Neural cell (in vitro differentiated cells): ENCODE results near the gene ETAA1. TPM values are rescaled to one million over a fixed set of nuclear protein-coding genes. Genes with fewer than 3 reads are reported as not detected.

Source experiments
- H2AFZ ChIP-seq: fragments of 200-600, 300-800 bp; sonication (generic), shearing (Covaris generic); 2 replicates; pipeline ENCODE4 v1.6.0; 2014; ENCODE audit warnings: low read depth, mild to moderate bottlenecking, antibody characterized with exemption, low read length, moderate library complexity
- H3F3A ChIP-seq: fragments of 200-600 bp; shearing (Covaris generic); 2 replicates; pipeline ENCODE4 v1.6.1; 2016; ENCODE audit warnings: mild to moderate bottlenecking, moderate library complexity, mixed read lengths, antibody characterized with exemption, low read length; ENCODE audit not compliant: insufficient read depth, poor library complexity, severe bottlenecking
- H3K27ac ChIP-seq: fragments of 200-600, 300-800 bp; sonication (generic), shearing (Covaris generic); 2 replicates; pipeline ENCODE4 v1.5.1; 2014; ENCODE audit warnings: mild to moderate bottlenecking, low read length, moderate library complexity
- H3K27me3 ChIP-seq: fragments of 300-800, 200-600 bp; sonication (generic), shearing (Covaris generic); 2 replicates; pipeline ENCODE4 v1.6.0; 2014; ENCODE audit warnings: mild to moderate bottlenecking, low read depth, low read length, moderate library complexity; ENCODE audit not compliant: insufficient read depth
- H3K36me3 ChIP-seq: fragments of 300-800, 200-600 bp; sonication (generic), shearing (Covaris generic); 2 replicates; pipeline ENCODE4 v1.5.1; 2014; ENCODE audit warnings: mild to moderate bottlenecking, antibody characterized with exemption, low read length, moderate library complexity; ENCODE audit not compliant: insufficient read depth
- H3K4me2 ChIP-seq: fragments of 300-800, 200-600 bp; sonication (generic), shearing (Covaris generic); 2 replicates; pipeline ENCODE4 v1.6.0; 2014; ENCODE audit warnings: mild to moderate bottlenecking, low read length
- H3K4me3 ChIP-seq: fragments of 300-800, 200-600 bp; sonication (generic), shearing (Covaris generic); 2 replicates; pipeline ENCODE4 v1.5.1; 2014; ENCODE audit warnings: mild to moderate bottlenecking, low read length, moderate library complexity
- H3K79me2 ChIP-seq: fragments of 200-600 bp; shearing (Covaris generic); replicated peaks from 2 replicates; pipeline ENCODE4 v1.6.0; 2014; ENCODE audit warnings: mild to moderate bottlenecking, low read length, moderate library complexity; ENCODE audit not compliant: insufficient read depth
- H3K9ac ChIP-seq: fragments of 300-800, 200-600 bp; sonication (generic), shearing (Covaris generic); 2 replicates; pipeline ENCODE4 v1.6.1; 2016; ENCODE audit warnings: mild to moderate bottlenecking, low read length, mixed read lengths
- H3K9me2 ChIP-seq: fragments of 200-600 bp; shearing (Covaris generic); 2 replicates; pipeline ENCODE4 v1.6.1; 2016; ENCODE audit warnings: mild to moderate bottlenecking, low read length, mixed read lengths; ENCODE audit not compliant: insufficient read depth
- H3K9me3 ChIP-seq: fragments of 200-600, 300-800 bp; sonication (generic), shearing (Covaris generic); 2 replicates; pipeline ENCODE4 v1.6.1; 2016; ENCODE audit warnings: mild to moderate bottlenecking, mixed run types, low read length, moderate library complexity, mixed read lengths
- H4K20me1 ChIP-seq: fragments of 200-600 bp; shearing (Covaris generic); 2 replicates; pipeline ENCODE4 v1.6.1; 2016; ENCODE audit warnings: mild to moderate bottlenecking, mixed run types; ENCODE audit not compliant: insufficient read depth
- EP300 ChIP-seq: fragments of 450-650 bp; conservative IDR thresholded peaks from 2 replicates; pipeline ENCODE4 v1.6.1; 2014; ENCODE audit warnings: antibody characterized with exemption, mild to moderate bottlenecking, moderate library complexity; ENCODE audit not compliant: poor library complexity, severe bottlenecking
- EZH2 ChIP-seq: fragments of 200-600, 300-800 bp; shearing (Covaris generic), sonication (generic); IDR thresholded peaks from 2 replicates; pipeline ENCODE4 v1.6.1; 2014; ENCODE audit warnings: antibody characterized with exemption, low read length, borderline replicate concordance, mild to moderate bottlenecking; ENCODE audit not compliant: insufficient read depth, poor library complexity, severe bottlenecking
- MXI1 ChIP-seq: fragments of 450-650 bp; conservative IDR thresholded peaks from 2 replicates; pipeline ENCODE4 v1.6.1; 2014; ENCODE audit warnings: antibody characterized with exemption, mild to moderate bottlenecking; ENCODE audit not compliant: poor library complexity, severe bottlenecking
- POLR2AphosphoS5 ChIP-seq: IDR thresholded peaks from 2 replicates; pipeline ENCODE4 v1.6.1; 2012
- RAD21 ChIP-seq: fragments of 450-650 bp; conservative IDR thresholded peaks from 2 replicates; pipeline ENCODE4 v1.6.1; 2014; ENCODE audit warnings: antibody characterized with exemption, mild to moderate bottlenecking, moderate library complexity
- SMC3 ChIP-seq: fragments of 450-650 bp; conservative IDR thresholded peaks from 2 replicates; pipeline ENCODE4 v1.6.1; 2014; ENCODE audit warnings: antibody characterized with exemption, mild to moderate bottlenecking, moderate library complexity; ENCODE audit not compliant: poor library complexity
- TAF1 ChIP-seq: IDR thresholded peaks from 2 replicates; pipeline ENCODE4 v1.6.1; 2012; ENCODE audit warnings: low read depth
- polyA plus RNA-seq: library from polyadenylated mRNA; depleted of rRNA; stranded (reverse); fragments of >200 nt; gene quantifications from 2 replicates; pipeline ENCODE4 v1.2.3, GENCODE V29; 2014
- TF ChIP-seq, protein P1 (sequence below): IDR thresholded peaks from 2 replicates; pipeline ENCODE4 v1.6.1; 2012; ENCODE audit warnings: borderline replicate concordance
- TF ChIP-seq, protein P2 (sequence below): fragments of 450-650 bp; IDR thresholded peaks from 2 replicates; pipeline ENCODE4 v1.5.1; 2014; ENCODE audit warnings: antibody characterized with exemption, mild to moderate bottlenecking, moderate library complexity; ENCODE audit not compliant: poor library complexity, severe bottlenecking

ETAA1 gene
- polyA plus RNA-seq, 1 donor from 2014 or later: 24.9 TPM

- Histone ChIP-seq H3K27ac (no peak overlapping the region), H3K27me3 (no peaks in the 10 kb centered on the region), H3K9ac (no peak overlapping the region), H3K4me3 (no peak overlapping the region), H3K4me2 (no peak overlapping the region), H4K20me1 (no peaks in the 10 kb centered on the region), H3F3A (no peaks in the 10 kb centered on the region), H3K79me2 (no peaks in the 10 kb centered on the region), H3K36me3 (no peaks in the 10 kb centered on the region), H3K9me2 (no peaks in the 10 kb centered on the region), H2AFZ (no peak overlapping the region), H3K9me3 (no peaks in the 10 kb centered on the region)
- TF ChIP-seq, protein P1, sequence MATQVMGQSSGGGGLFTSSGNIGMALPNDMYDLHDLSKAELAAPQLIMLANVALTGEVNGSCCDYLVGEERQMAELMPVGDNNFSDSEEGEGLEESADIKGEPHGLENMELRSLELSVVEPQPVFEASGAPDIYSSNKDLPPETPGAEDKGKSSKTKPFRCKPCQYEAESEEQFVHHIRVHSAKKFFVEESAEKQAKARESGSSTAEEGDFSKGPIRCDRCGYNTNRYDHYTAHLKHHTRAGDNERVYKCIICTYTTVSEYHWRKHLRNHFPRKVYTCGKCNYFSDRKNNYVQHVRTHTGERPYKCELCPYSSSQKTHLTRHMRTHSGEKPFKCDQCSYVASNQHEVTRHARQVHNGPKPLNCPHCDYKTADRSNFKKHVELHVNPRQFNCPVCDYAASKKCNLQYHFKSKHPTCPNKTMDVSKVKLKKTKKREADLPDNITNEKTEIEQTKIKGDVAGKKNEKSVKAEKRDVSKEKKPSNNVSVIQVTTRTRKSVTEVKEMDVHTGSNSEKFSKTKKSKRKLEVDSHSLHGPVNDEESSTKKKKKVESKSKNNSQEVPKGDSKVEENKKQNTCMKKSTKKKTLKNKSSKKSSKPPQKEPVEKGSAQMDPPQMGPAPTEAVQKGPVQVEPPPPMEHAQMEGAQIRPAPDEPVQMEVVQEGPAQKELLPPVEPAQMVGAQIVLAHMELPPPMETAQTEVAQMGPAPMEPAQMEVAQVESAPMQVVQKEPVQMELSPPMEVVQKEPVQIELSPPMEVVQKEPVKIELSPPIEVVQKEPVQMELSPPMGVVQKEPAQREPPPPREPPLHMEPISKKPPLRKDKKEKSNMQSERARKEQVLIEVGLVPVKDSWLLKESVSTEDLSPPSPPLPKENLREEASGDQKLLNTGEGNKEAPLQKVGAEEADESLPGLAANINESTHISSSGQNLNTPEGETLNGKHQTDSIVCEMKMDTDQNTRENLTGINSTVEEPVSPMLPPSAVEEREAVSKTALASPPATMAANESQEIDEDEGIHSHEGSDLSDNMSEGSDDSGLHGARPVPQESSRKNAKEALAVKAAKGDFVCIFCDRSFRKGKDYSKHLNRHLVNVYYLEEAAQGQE: no peak
- TF ChIP-seq RAD21 (no peak), EP300 (no peak), TAF1 (no peak), SMC3 (no peak), EZH2 (no peak)
These were observed 7.3 kb upstream of the ETAA1 start for GRCh38 chr2:67389788-67390187.

- Histone ChIP-seq H3K9me2 (no peaks in the 10 kb centered on the region), H3K27me3 (no peaks in the 10 kb centered on the region), H3K9me3 (no peaks in the 10 kb centered on the region), H3K9ac (no peak overlapping the region), H3K36me3 (no peaks in the 10 kb centered on the region), H4K20me1 (no peaks in the 10 kb centered on the region), H3K4me2 (no peak overlapping the region), H3K79me2 (no peaks in the 10 kb centered on the region), H3K27ac (no peak overlapping the region), H3F3A (no peaks in the 10 kb centered on the region), H3K4me3 (no peak overlapping the region), H2AFZ (no peak overlapping the region)
- TF ChIP-seq RAD21: no peak
- TF ChIP-seq POLR2AphosphoS5: no peak
- TF ChIP-seq TAF1: no peak
- TF ChIP-seq, protein P2, sequence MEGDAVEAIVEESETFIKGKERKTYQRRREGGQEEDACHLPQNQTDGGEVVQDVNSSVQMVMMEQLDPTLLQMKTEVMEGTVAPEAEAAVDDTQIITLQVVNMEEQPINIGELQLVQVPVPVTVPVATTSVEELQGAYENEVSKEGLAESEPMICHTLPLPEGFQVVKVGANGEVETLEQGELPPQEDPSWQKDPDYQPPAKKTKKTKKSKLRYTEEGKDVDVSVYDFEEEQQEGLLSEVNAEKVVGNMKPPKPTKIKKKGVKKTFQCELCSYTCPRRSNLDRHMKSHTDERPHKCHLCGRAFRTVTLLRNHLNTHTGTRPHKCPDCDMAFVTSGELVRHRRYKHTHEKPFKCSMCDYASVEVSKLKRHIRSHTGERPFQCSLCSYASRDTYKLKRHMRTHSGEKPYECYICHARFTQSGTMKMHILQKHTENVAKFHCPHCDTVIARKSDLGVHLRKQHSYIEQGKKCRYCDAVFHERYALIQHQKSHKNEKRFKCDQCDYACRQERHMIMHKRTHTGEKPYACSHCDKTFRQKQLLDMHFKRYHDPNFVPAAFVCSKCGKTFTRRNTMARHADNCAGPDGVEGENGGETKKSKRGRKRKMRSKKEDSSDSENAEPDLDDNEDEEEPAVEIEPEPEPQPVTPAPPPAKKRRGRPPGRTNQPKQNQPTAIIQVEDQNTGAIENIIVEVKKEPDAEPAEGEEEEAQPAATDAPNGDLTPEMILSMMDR: no peak
- TF ChIP-seq SMC3: no peak
These were observed 3.9 kb upstream of the ETAA1 start for GRCh38 chr2:67393237-67393636.

DNA sequence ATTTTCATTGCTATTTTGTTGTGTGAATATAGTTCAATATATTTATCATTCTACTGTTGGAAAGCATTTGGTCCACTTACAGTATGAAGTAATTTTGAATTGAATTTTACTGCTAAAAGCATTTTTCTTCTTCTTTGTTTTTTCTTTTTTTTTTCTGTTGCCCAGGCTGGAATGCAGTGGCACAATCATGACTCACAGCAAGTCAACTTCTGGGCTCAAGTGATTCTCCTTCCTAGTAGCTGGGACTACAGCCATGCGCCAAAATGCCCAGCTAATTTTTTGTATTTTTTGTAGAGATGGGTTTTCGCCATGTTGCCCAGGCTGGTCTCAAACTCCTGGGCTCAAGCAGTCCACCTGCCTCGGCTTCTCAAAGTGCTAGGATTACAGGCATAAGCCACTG is 2.4 kb upstream of the ETAA1 start:
- Histone ChIP-seq H3K27ac (no peak overlapping the region), H2AFZ (no peak overlapping the region), H3K9ac (no peak overlapping the region), H3K79me2 (peaks cover 10% of the 10 kb centered on the region), H4K20me1 (no peaks in the 10 kb centered on the region), H3K9me3 (no peaks in the 10 kb centered on the region), H3K4me2 (no peak overlapping the region), H3F3A (no peaks in the 10 kb centered on the region), H3K4me3 (no peak overlapping the region), H3K36me3 (no peaks in the 10 kb centered on the region), H3K27me3 (no peaks in the 10 kb centered on the region), H3K9me2 (no peaks in the 10 kb centered on the region)
- TF ChIP-seq TAF1: no peak
- no peak for TF ChIP-seq POLR2AphosphoS5
- no peak for TF ChIP-seq SMC3
- TF ChIP-seq, protein P2: no peak
- TF ChIP-seq RAD21: no peak
- TF ChIP-seq, protein P1: no peak
- no peak for TF ChIP-seq MXI1
- TF ChIP-seq EZH2: no peak
- no peak for TF ChIP-seq EP300
